Osteoblast (primary cell): ENCODE data around the gene USP7. TPM values are rescaled to one million over a fixed set of nuclear protein-coding genes. Genes with fewer than 3 reads are reported as not detected.
"Not testable (repeated sequence)": the region's sequence is repeated elsewhere in the genome, so short reads cannot be mapped to it uniquely, and the experiment has no call there.

Experiments used
- DNase-seq: peaks from one replicate; pipeline ENCODE4 v3.0.0; 2011; ENCODE audit warnings: low spot score, mixed read lengths; ENCODE audit not compliant: insufficient read length; ENCODE audit errors: missing footprints
- H2AFZ ChIP-seq: 2 replicates; pipeline ENCODE4 v1.6.0; 2011; ENCODE audit warnings: mild to moderate bottlenecking, low read length
- H3K27ac ChIP-seq: 2 replicates; pipeline ENCODE4 v1.5.1; 2011; ENCODE audit warnings: mild to moderate bottlenecking, low read depth, low read length, moderate library complexity
- H3K27me3 ChIP-seq: 2 replicates; pipeline ENCODE4 v1.6.0; 2012; ENCODE audit warnings: mild to moderate bottlenecking, control low read depth, inconsistent platforms, low read length, moderate library complexity; ENCODE audit not compliant: insufficient read depth
- H3K36me3 ChIP-seq: 2 replicates; pipeline ENCODE4 v1.5.1; 2011; ENCODE audit warnings: mild to moderate bottlenecking, low read length, control low read depth, moderate library complexity; ENCODE audit not compliant: insufficient read depth
- H3K4me1 ChIP-seq: 2 replicates; pipeline ENCODE4 v1.5.1; 2011; ENCODE audit warnings: mild to moderate bottlenecking, low read length, control low read depth, moderate library complexity; ENCODE audit not compliant: insufficient read depth
- H3K4me2 ChIP-seq: 2 replicates; pipeline ENCODE4 v1.6.0; 2011; ENCODE audit warnings: mild to moderate bottlenecking, low read length; ENCODE audit not compliant: insufficient read depth
- H3K4me3 ChIP-seq: fragments of 200-600 bp; sonication (generic); 3 replicates; pipeline ENCODE4 v1.5.1; 2012; ENCODE audit warnings: mild to moderate bottlenecking, low read length, inconsistent platforms; ENCODE audit not compliant: insufficient read depth
- H3K79me2 ChIP-seq: 2 replicates; pipeline ENCODE4 v1.6.0; 2012; ENCODE audit warnings: mild to moderate bottlenecking, low read length, control low read depth, inconsistent platforms; ENCODE audit not compliant: insufficient read depth
- H3K9me3 ChIP-seq: 2 replicates; pipeline ENCODE4 v1.5.1; 2011; ENCODE audit warnings: low read depth, low read length, control low read depth
- H4K20me1 ChIP-seq: 2 replicates; pipeline ENCODE4 v1.6.0; 2012; ENCODE audit warnings: mild to moderate bottlenecking, low read length, control low read depth; ENCODE audit not compliant: insufficient read depth
- total RNA-seq: library from RNA; depleted of rRNA; stranded (reverse); fragments of >200 nt; gene quantifications from 2 replicates; pipeline ENCODE4 v1.2.3, GENCODE V29; 2012
- TF ChIP-seq, protein P1 (sequence below): IDR thresholded peaks from 2 replicates; pipeline ENCODE4 v1.5.1; 2011; ENCODE audit warnings: mild to moderate bottlenecking, low read depth, low read length, moderate library complexity; ENCODE audit errors: extremely low read depth

The USP7 gene
- total RNA-seq, 1 donor, result 51.4 TPM

DNA sequence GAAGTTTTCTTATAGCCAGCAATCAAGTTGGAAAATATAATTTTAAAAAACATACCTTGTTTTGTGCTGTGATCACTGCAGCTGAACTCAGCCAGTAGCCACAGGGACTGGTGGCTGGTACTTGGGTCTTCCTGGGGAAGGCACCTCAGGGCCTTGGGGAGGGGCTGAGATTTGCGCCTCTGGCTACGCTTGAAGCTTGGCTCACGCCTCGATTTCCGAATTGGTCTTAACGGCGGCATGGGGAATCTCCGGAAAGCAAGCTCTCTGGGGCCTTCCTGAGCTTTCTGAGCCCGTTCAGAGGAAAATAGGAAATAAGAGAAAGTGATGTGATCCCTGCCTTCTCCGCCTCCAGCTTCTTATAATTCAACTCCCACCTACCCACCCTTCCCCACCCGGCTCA is 11.3 kb upstream of the USP7 start:
- no peak overlapping the region for H3K4me3 ChIP-seq
- H4K20me1 ChIP-seq, result no peaks in the 10 kb centered on the region
- no peak for DNase-seq
- H3K4me1 ChIP-seq, result no peaks in the 10 kb centered on the region
- H3K9me3 ChIP-seq, result no peaks in the 10 kb centered on the region
- TF ChIP-seq, protein P1, sequence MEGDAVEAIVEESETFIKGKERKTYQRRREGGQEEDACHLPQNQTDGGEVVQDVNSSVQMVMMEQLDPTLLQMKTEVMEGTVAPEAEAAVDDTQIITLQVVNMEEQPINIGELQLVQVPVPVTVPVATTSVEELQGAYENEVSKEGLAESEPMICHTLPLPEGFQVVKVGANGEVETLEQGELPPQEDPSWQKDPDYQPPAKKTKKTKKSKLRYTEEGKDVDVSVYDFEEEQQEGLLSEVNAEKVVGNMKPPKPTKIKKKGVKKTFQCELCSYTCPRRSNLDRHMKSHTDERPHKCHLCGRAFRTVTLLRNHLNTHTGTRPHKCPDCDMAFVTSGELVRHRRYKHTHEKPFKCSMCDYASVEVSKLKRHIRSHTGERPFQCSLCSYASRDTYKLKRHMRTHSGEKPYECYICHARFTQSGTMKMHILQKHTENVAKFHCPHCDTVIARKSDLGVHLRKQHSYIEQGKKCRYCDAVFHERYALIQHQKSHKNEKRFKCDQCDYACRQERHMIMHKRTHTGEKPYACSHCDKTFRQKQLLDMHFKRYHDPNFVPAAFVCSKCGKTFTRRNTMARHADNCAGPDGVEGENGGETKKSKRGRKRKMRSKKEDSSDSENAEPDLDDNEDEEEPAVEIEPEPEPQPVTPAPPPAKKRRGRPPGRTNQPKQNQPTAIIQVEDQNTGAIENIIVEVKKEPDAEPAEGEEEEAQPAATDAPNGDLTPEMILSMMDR, result no peak
- no peaks in the 10 kb centered on the region for H3K79me2 ChIP-seq
- no peaks in the 10 kb centered on the region for H3K36me3 ChIP-seq
- no peak overlapping the region for H3K27ac ChIP-seq
- H3K27me3 ChIP-seq, result peaks cover 5% of the 10 kb centered on the region
- H2AFZ ChIP-seq, result no peak overlapping the region
- no peak overlapping the region for H3K4me2 ChIP-seq

DNA sequence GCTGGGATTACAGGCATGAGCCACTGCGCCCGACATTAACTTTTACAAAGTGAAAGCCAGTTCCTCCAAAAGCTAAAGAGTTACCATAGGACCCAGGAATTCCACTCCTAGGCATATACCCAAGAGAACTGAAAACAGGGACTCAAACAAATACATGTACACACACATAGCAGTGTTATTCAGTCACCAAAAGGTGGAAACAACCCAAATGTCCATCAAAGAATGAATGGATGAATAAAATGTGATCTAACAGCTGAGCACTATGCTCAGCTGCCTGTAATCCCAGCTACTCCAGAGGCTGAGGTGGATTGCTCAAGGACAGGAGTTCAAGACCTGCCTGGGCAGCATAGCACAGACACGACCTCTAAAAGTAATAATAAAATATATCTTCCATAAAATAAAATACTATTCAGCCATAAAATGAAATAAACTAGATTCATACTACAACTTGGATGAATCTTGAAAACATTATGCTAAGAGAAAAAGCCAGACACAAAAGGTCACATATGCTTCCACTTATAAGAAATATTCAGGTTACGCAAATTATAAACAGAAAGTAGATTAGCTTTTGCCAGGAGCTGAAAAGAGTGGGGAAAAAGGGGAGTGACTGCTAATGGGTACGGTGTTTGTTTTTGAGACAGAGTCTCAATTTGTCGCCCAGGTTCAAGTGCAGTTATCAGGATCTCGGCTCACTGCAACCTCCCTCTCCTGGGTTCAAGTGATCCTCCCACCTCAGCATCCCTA is 9.3 kb upstream of the USP7 start:
- no peak overlapping the region for H3K4me2 ChIP-seq

DNA sequence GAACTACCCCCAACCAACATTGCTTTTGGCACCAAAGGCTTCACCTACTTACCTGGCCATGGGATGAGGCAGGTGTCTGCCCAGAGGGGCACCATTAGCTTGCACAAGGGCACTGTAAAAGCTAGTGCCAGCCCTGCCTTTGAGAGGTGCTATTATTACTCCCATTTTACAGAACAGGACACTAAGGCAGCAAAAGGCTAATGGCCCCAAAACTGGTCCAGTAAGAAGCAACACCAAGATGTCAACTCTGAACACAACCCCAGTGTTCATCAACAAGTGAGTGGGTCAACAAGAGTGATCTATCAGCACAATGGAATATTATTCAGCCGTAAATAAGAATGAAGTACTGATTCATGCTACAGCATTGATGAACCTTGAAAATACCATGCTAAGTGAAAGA is 7.7 kb upstream of the USP7 start:
- Histone ChIP-seq H2AFZ (no peak overlapping the region), H3K79me2 (no peaks in the 10 kb centered on the region), H3K4me2 (no peak overlapping the region), H3K4me3 (no peak overlapping the region), H3K27ac (no peak overlapping the region), H4K20me1 (no peaks in the 10 kb centered on the region), H3K27me3 (peaks cover 5% of the 10 kb centered on the region), H3K36me3 (no peaks in the 10 kb centered on the region), H3K4me1 (no peaks in the 10 kb centered on the region), H3K9me3 (no peaks in the 10 kb centered on the region)
- TF ChIP-seq, protein P1, result no peak
- no peak for DNase-seq

More for the DNA sequence above, 9.3 kb upstream of the USP7 start:
- H3K4me3 ChIP-seq, result no peak overlapping the region
- H3K79me2 ChIP-seq, result no peaks in the 10 kb centered on the region
- no peak overlapping the region for H3K27ac ChIP-seq
- no peak for DNase-seq
- TF ChIP-seq, protein P1, result no peak
- no peak overlapping the region for H2AFZ ChIP-seq
- H3K4me1 ChIP-seq, result no peaks in the 10 kb centered on the region
- H3K36me3 ChIP-seq, result no peaks in the 10 kb centered on the region
- H3K27me3 ChIP-seq, result peaks cover 5% of the 10 kb centered on the region
- H4K20me1 ChIP-seq, result no peaks in the 10 kb centered on the region
- no peaks in the 10 kb centered on the region for H3K9me3 ChIP-seq

DNA sequence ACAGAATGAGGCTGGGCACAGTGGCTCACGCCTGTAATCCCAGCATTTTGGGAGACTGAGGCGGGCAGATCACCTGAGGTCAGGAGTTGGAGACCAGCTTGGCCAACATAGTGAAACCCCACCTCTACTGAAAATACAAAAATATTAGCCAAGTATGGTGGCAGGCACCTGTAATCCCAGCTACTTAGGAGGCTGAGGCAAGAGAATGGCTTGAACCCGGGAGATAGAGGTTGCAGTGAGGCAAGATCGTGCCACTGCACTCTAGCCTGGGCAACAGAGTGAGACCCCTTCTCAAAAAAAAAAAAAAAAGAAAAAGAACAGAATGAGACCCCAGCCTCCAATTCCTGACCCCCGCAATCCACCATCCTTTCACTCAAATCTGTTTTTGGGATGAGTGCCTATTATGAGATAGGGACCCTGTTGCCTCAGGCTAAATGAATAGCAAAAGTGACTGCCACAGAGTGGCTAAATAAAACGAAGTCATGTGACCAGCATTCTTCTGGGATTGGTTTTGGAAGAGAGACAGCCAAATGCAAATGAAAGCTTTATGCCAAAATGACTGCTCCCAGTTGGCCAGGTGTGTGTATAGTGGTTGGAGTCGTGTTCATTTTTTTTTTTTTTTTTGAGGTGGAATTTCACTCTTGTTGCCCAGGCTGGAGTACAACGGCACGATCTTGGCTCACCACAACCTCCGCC is 5.6 kb upstream of the USP7 start:
- H3K4me3 ChIP-seq, H3K4me2 ChIP-seq, H3K36me3 ChIP-seq, H3K79me2 ChIP-seq, H4K20me1 ChIP-seq, H3K27ac ChIP-seq, H3K4me1 ChIP-seq, H2AFZ ChIP-seq, H3K27me3 ChIP-seq, H3K9me3 ChIP-seq: not testable (repeated sequence)
- peak; percentile 58 for DNase-seq

DNA sequence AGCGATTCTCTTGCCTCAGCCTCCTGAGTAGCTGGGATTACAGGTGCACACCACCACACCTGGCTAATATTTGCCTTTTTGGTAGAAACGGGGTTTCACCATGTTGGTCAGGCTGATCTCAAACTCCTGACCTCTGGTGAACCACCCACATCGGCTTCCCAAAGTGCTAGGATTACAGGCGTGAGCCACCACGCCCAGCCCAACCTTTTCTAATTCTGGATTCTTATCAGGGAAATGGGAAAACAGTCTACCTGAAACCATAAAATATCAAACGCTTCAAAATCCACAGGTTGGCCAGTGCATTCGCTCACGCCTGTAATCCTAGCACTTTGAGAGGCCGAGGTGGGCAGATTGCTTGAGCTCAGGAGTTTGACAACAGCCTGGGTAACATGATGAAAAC is 4.3 kb upstream of the USP7 start:
- not testable (repeated sequence) for DNase-seq, H3K27me3 ChIP-seq, H3K36me3 ChIP-seq, H2AFZ ChIP-seq, H3K4me3 ChIP-seq, H4K20me1 ChIP-seq, H3K79me2 ChIP-seq, H3K4me2 ChIP-seq, H3K4me1 ChIP-seq, H3K27ac ChIP-seq, H3K9me3 ChIP-seq
